Measurements from ENCODE around the gene BANP. TPM values are rescaled to one million over a fixed set of nuclear protein-coding genes. Genes with fewer than 3 reads are reported as not detected.

Gene BANP
- total and polyA plus RNA-seq, 2 of the 8 experiments (the other 6 are each of a cell fraction or from before 2014, with no cell fraction given), result 25.8 to 39.8 TPM

DNA sequence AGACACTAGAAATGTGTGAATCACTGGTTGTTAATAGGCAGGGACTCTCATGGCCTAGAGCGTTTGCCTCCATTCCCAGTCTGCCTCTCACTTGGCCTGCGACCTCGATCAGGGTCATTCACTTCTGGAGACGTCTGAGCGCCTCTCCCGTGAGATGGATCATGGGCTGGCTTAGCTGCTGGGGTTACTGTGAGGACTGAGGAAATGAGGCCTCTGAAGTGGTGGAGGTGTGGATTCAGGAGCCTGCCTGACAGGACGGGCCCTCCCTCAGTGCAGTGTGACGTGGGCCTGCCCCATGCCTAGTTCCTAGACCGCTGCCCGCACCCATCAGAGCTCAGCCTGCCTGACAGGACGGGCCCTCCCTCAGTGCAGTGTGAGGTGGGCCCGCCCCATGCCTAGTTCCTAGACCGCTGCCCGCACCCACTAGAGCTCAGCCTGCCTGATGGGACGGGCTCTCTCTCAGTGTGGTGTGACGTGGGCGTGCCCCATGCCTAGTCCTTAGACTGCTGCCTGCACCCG, 61.9 kb downstream of the BANP start (continued):
- TF ChIP-seq, protein P1, sequence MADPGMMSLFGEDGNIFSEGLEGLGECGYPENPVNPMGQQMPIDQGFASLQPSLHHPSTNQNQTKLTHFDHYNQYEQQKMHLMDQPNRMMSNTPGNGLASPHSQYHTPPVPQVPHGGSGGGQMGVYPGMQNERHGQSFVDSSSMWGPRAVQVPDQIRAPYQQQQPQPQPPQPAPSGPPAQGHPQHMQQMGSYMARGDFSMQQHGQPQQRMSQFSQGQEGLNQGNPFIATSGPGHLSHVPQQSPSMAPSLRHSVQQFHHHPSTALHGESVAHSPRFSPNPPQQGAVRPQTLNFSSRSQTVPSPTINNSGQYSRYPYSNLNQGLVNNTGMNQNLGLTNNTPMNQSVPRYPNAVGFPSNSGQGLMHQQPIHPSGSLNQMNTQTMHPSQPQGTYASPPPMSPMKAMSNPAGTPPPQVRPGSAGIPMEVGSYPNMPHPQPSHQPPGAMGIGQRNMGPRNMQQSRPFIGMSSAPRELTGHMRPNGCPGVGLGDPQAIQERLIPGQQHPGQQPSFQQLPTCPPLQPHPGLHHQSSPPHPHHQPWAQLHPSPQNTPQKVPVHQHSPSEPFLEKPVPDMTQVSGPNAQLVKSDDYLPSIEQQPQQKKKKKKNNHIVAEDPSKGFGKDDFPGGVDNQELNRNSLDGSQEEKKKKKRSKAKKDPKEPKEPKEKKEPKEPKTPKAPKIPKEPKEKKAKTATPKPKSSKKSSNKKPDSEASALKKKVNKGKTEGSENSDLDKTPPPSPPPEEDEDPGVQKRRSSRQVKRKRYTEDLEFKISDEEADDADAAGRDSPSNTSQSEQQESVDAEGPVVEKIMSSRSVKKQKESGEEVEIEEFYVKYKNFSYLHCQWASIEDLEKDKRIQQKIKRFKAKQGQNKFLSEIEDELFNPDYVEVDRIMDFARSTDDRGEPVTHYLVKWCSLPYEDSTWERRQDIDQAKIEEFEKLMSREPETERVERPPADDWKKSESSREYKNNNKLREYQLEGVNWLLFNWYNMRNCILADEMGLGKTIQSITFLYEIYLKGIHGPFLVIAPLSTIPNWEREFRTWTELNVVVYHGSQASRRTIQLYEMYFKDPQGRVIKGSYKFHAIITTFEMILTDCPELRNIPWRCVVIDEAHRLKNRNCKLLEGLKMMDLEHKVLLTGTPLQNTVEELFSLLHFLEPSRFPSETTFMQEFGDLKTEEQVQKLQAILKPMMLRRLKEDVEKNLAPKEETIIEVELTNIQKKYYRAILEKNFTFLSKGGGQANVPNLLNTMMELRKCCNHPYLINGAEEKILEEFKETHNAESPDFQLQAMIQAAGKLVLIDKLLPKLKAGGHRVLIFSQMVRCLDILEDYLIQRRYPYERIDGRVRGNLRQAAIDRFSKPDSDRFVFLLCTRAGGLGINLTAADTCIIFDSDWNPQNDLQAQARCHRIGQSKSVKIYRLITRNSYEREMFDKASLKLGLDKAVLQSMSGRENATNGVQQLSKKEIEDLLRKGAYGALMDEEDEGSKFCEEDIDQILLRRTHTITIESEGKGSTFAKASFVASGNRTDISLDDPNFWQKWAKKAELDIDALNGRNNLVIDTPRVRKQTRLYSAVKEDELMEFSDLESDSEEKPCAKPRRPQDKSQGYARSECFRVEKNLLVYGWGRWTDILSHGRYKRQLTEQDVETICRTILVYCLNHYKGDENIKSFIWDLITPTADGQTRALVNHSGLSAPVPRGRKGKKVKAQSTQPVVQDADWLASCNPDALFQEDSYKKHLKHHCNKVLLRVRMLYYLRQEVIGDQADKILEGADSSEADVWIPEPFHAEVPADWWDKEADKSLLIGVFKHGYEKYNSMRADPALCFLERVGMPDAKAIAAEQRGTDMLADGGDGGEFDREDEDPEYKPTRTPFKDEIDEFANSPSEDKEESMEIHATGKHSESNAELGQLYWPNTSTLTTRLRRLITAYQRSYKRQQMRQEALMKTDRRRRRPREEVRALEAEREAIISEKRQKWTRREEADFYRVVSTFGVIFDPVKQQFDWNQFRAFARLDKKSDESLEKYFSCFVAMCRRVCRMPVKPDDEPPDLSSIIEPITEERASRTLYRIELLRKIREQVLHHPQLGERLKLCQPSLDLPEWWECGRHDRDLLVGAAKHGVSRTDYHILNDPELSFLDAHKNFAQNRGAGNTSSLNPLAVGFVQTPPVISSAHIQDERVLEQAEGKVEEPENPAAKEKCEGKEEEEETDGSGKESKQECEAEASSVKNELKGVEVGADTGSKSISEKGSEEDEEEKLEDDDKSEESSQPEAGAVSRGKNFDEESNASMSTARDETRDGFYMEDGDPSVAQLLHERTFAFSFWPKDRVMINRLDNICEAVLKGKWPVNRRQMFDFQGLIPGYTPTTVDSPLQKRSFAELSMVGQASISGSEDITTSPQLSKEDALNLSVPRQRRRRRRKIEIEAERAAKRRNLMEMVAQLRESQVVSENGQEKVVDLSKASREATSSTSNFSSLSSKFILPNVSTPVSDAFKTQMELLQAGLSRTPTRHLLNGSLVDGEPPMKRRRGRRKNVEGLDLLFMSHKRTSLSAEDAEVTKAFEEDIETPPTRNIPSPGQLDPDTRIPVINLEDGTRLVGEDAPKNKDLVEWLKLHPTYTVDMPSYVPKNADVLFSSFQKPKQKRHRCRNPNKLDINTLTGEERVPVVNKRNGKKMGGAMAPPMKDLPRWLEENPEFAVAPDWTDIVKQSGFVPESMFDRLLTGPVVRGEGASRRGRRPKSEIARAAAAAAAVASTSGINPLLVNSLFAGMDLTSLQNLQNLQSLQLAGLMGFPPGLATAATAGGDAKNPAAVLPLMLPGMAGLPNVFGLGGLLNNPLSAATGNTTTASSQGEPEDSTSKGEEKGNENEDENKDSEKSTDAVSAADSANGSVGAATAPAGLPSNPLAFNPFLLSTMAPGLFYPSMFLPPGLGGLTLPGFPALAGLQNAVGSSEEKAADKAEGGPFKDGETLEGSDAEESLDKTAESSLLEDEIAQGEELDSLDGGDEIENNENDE (IDR thresholded peaks at IDR 0.05; ENCODE audit: insufficient replicate concordance, low read length), result no peak
